Measurements from ENCODE around the gene SPEM2.

SPEM2 gene

GRCh38 chr17:7425316-7425715 lies at the start of gene SPEM2:
Gene SPEM2, plus strand, starts transcription at chr17:7425616. Its CDS starts 73 bp downstream, at chr17:7425689.
- H3K36me3 ChIP-seq = no peaks in the 10 kb centered on the region
- no peak for TF ChIP-seq CTCF (IDR thresholded peaks at IDR 0.05; ENCODE audit: low read depth, low read length)
- no peaks in the 10 kb centered on the region for H3K27me3 ChIP-seq (ENCODE audit: insufficient read depth, low read depth, severe bottlenecking)
- DNase-seq = no peak
- H3K27ac ChIP-seq = no peak within 1 kb of the TSS
- H3K4me3 ChIP-seq (ENCODE audit: low read depth, low read length) = no peak within 1 kb of the TSS
- H3K9me3 ChIP-seq (ENCODE audit: severe bottlenecking) = no peaks in the 10 kb centered on the region

- Histone ChIP-seq H3K27ac (no peak overlapping the region), H3K4me3 (ENCODE audit: low read depth, low read length) (no peak overlapping the region), H3K36me3 (peaks cover 10% of the 10 kb centered on the region), H3K9me3 (ENCODE audit: severe bottlenecking) (no peaks in the 10 kb centered on the region), H3K27me3 (ENCODE audit: insufficient read depth, low read depth, severe bottlenecking) (no peaks in the 10 kb centered on the region)
- no peak for TF ChIP-seq CTCF (IDR thresholded peaks at IDR 0.05; ENCODE audit: low read depth, low read length)
- DNase-seq = no peak
Measured at GRCh38 chr17:7379134-7379533, 46.3 kb upstream of the SPEM2 start.

- DNase-seq = no peak
- Histone ChIP-seq H3K27ac (no peak overlapping the region), H3K36me3 (peaks cover 12% of the 10 kb centered on the region), H3K9me3 (ENCODE audit: severe bottlenecking) (no peaks in the 10 kb centered on the region), H3K4me3 (ENCODE audit: low read depth, low read length) (peak overlapping the region; percentile 61), H3K27me3 (ENCODE audit: insufficient read depth, low read depth, severe bottlenecking) (no peaks in the 10 kb centered on the region)
- peak; percentile 32; the same call in 1 of the 2 replicates for TF ChIP-seq CTCF (IDR thresholded peaks at IDR 0.05; ENCODE audit: low read depth, low read length)
Measured at GRCh38 chr17:7380321-7380720, 45.1 kb upstream of the SPEM2 start.

GRCh38 chr17:7380855-7381683 lies 44.3 kb upstream of the SPEM2 start, which contains the start of gene TNK1:
Gene TNK1, plus strand, starts transcription at chr17:7381089. Its CDS starts 1,838 bp downstream, at chr17:7382927.
- TF ChIP-seq CTCF (IDR thresholded peaks at IDR 0.05; ENCODE audit: low read depth, low read length) = no peak
- no peaks in the 10 kb centered on the region for H3K27me3 ChIP-seq (ENCODE audit: insufficient read depth, low read depth, severe bottlenecking)
- peak within 1 kb of the TSS; percentile 19; the same call in 1 of the 2 replicates for H3K27ac ChIP-seq

GRCh38 chr17:7382901-7383300 lies 42.5 kb upstream of the SPEM2 start:
- H3K27ac ChIP-seq = no peak overlapping the region
- no peak for DNase-seq
- H3K36me3 ChIP-seq = peaks cover 17% of the 10 kb centered on the region
- no peaks in the 10 kb centered on the region for H3K27me3 ChIP-seq (ENCODE audit: insufficient read depth, low read depth, severe bottlenecking)
- no peak for TF ChIP-seq CTCF (IDR thresholded peaks at IDR 0.05; ENCODE audit: low read depth, low read length)
- no peak overlapping the region for H3K4me3 ChIP-seq (ENCODE audit: low read depth, low read length)
- no peaks in the 10 kb centered on the region for H3K9me3 ChIP-seq (ENCODE audit: severe bottlenecking)

More at GRCh38 chr17:7380855-7381683, 44.3 kb upstream of the SPEM2 start, which contains the start of gene TNK1:
- peak; percentile 72 for DNase-seq
- Histone ChIP-seq H3K36me3 (peaks cover 17% of the 10 kb centered on the region), H3K9me3 (ENCODE audit: severe bottlenecking) (no peaks in the 10 kb centered on the region), H3K4me3 (ENCODE audit: low read depth, low read length) (peak within 1 kb of the TSS; percentile 61)

Data from WERI-Rb-1 (cell line).